A549 (cell line): ENCODE data around the gene VIPAS39. TPM values are rescaled to one million over a fixed set of nuclear protein-coding genes. Genes with fewer than 3 reads are reported as not detected.
"Not testable (repeated sequence)": the region's sequence is repeated elsewhere in the genome, so short reads cannot be mapped to it uniquely, and the experiment has no call there.

ENCODE experiments used
- ATAC-seq, 2 experiments: fragments of 200-7000 bp in 1 of 2; fragments of >200 bp in 1 of 2; cut with Nextera tagmentation in 1 of 2; cut with Tn5 transposase in 1 of 2; 3 replicates each; pipeline versions ENCODE4 v1.8.0 to v1.9.1; 2018 to 2020; ENCODE audit warnings: mild to moderate bottlenecking in 1 of 2, moderate library complexity in 1 of 2
- CTCF ChIA-PET: fragments of 300-600 bp; sonication (Branson Sonifier 250); formaldehyde crosslinking; extraction: SDS; loops from one replicate; lab custom pipeline; 2021; ENCODE audit warnings: antibody characterized with exemption, inconsistent platforms; lab: Yijun Ruan, JAX
- POLR2A ChIA-PET: fragments of 350-600 bp; formaldehyde crosslinking; extraction: SDS; loops from one replicate; lab custom pipeline; 2021; ENCODE audit warnings: antibody characterized with exemption, inconsistent platforms; lab: Yijun Ruan, JAX
- DNase-seq, 2 experiments: peaks; one replicate each; pipeline versions ENCODE4 v3.0.0 to v3.0.0-alpha.2; 2011 to 2016; ENCODE audit warnings: low read depth in 1 of 2, low spot score in 1 of 2
- FAIRE-seq: peaks from 2 replicates; lab custom pipeline; 2011; peaks lifted over from hg19 to GRCh38; lab: Jason Lieb, UNC
- H3K27ac ChIP-seq, 2 experiments: fragments of >200 bp; sonication (Bioruptor Twin); formaldehyde crosslinking; 3 replicates each; pipeline ENCODE4 v1.5.1; 2016 to 2017
- H3K4me1 ChIP-seq: fragments of >200 bp; sonication (Bioruptor Twin); formaldehyde crosslinking; 3 replicates; pipeline ENCODE4 v1.6.1; 2016
- H3K4me2 ChIP-seq: fragments of >200 bp; sonication (Bioruptor Twin); formaldehyde crosslinking; 3 replicates; pipeline ENCODE4 v1.6.1; 2016
- H3K4me3 ChIP-seq: fragments of >200 bp; sonication (Bioruptor Twin); formaldehyde crosslinking; 3 replicates; pipeline ENCODE4 v1.5.1; 2016
- H3K9me3 ChIP-seq: fragments of >200 bp; sonication (Bioruptor Twin); formaldehyde crosslinking; 3 replicates; pipeline ENCODE4 v1.6.1; 2016
- BHLHE40 ChIP-seq: IDR thresholded peaks from 2 replicates; pipeline ENCODE4 v1.6.1; 2012; ENCODE audit warnings: low read depth, low read length, inconsistent platforms
- CBX8 ChIP-seq: fragments of 200-600 bp; sonication (generic); IDR thresholded peaks from 2 replicates; pipeline ENCODE4 v1.6.1; 2016
- CEBPB ChIP-seq, 2 experiments: fragments of >200 bp in 1 of 2; sonication (Bioruptor Twin) in 1 of 2; formaldehyde crosslinking in 1 of 2; IDR thresholded peaks; 2 replicates each; pipeline ENCODE4 v1.6.1; 2012 to 2016
- CHD2 ChIP-seq: fragments of 150-350 bp; IDR thresholded peaks from 2 replicates; pipeline ENCODE4 v1.6.1; 2014; ENCODE audit warnings: low read length; ENCODE audit not compliant: partially characterized antibody
- CHD4 ChIP-seq: fragments of 200-600 bp; sonication (generic); IDR thresholded peaks from 2 replicates; pipeline ENCODE4 v1.6.1; 2016; ENCODE audit warnings: antibody characterized with exemption, mild to moderate bottlenecking, borderline replicate concordance
- EHF ChIP-seq: fragments of 250-450 bp; sonication (Bioruptor Pico); IDR thresholded peaks from 2 replicates; pipeline ENCODE4 v1.5.0; 2020; ENCODE audit warnings: mild to moderate bottlenecking
- FOSB ChIP-seq: fragments of 250-450 bp; sonication (Bioruptor Pico); IDR thresholded peaks from 2 replicates; pipeline ENCODE4 v1.5.0; 2020; ENCODE audit warnings: mild to moderate bottlenecking, moderate library complexity
- FOSL2 ChIP-seq, 2 experiments: fragments of 450-650 bp in 1 of 2; fragments of >200 bp in 1 of 2; sonication (Bioruptor Twin) in 1 of 2; formaldehyde crosslinking; IDR thresholded peaks; 2 replicates each; pipeline versions ENCODE4 v1.5.0 to v1.6.1; 2016 to 2020; ENCODE audit warnings: mild to moderate bottlenecking in 1 of 2, moderate library complexity in 1 of 2
- FOXS1 ChIP-seq: fragments of 250-450 bp; sonication (Bioruptor Pico); IDR thresholded peaks from 2 replicates; pipeline ENCODE4 v1.5.0; 2020; ENCODE audit warnings: mild to moderate bottlenecking, moderate library complexity
- GATA3 ChIP-seq: IDR thresholded peaks from 2 replicates; pipeline ENCODE4 v1.6.1; 2012; ENCODE audit warnings: borderline replicate concordance
- HDAC2 ChIP-seq: fragments of 200-600 bp; sonication (generic); IDR thresholded peaks from 2 replicates; pipeline ENCODE4 v1.6.1; 2016
- HOXB5 ChIP-seq: fragments of 250-450 bp; sonication (Bioruptor Pico); IDR thresholded peaks from 2 replicates; pipeline ENCODE4 v1.5.0; 2020; ENCODE audit warnings: mild to moderate bottlenecking, moderate library complexity
- JUN ChIP-seq, 2 experiments: fragments of >200 bp; sonication (Bioruptor Twin); formaldehyde crosslinking; IDR thresholded peaks; 2 replicates in 1 of 2; 3 replicates in 1 of 2; pipeline ENCODE4 v1.6.1; 2016 to 2017
- KDM5A ChIP-seq: fragments of 200-600 bp; sonication (generic); IDR thresholded peaks from 2 replicates; pipeline ENCODE4 v1.6.1; 2016; ENCODE audit warnings: antibody characterized with exemption, mild to moderate bottlenecking
- MAZ ChIP-seq: fragments of 150-350 bp; IDR thresholded peaks from 2 replicates; pipeline ENCODE4 v1.6.1; 2014; ENCODE audit warnings: antibody characterized with exemption, low read depth, low read length, borderline replicate concordance
- MYC ChIP-seq: IDR thresholded peaks from 2 replicates; pipeline ENCODE4 v1.6.1; 2012; ENCODE audit warnings: mild to moderate bottlenecking, inconsistent platforms, low read length, improper control_type of control experiment, borderline replicate concordance
- POLR2A ChIP-seq: IDR thresholded peaks from 2 replicates; pipeline ENCODE4 v1.6.1; 2012; ENCODE audit warnings: mild to moderate bottlenecking, low read length
- RAD21 ChIP-seq, 2 experiments: fragments of >200 bp in 1 of 2; sonication (Bioruptor Twin) in 1 of 2; formaldehyde crosslinking in 1 of 2; IDR thresholded peaks in 1 of 2; conservative IDR thresholded peaks in 1 of 2; 2 replicates in 1 of 2; 3 replicates in 1 of 2; pipeline ENCODE4 v1.6.1; 2012 to 2018; ENCODE audit warnings: inconsistent platforms in 1 of 2
- RARB ChIP-seq: fragments of 250-450 bp; sonication (Bioruptor Pico); IDR thresholded peaks from 2 replicates; pipeline ENCODE4 v1.8.0; 2021; ENCODE audit warnings: mild to moderate bottlenecking, moderate library complexity
- RNF2 ChIP-seq: fragments of 200-600 bp; sonication (generic); IDR thresholded peaks from 2 replicates; pipeline ENCODE4 v1.6.1; 2016; ENCODE audit warnings: low read depth, mild to moderate bottlenecking, antibody characterized with exemption, moderate library complexity, borderline replicate concordance
- SMC3 ChIP-seq: fragments of >200 bp; sonication (Bioruptor Twin); formaldehyde crosslinking; IDR thresholded peaks from 3 replicates; pipeline ENCODE4 v1.6.1; 2018; ENCODE audit warnings: inconsistent platforms
- TP53 ChIP-seq: fragments of 250-450 bp; sonication (Bioruptor Pico); IDR thresholded peaks from 2 replicates; pipeline ENCODE4 v1.5.0; 2021; ENCODE audit warnings: mild to moderate bottlenecking, moderate library complexity
- ZNF302 ChIP-seq: fragments of 250-450 bp; sonication (Bioruptor Pico); IDR thresholded peaks from 2 replicates; pipeline ENCODE4 v1.9.0; 2021; ENCODE audit warnings: inconsistent platforms, mild to moderate bottlenecking, moderate library complexity
- whole genome bisulfite sequencing: methylation state at CpG from one replicate; pipeline ENCODE4 v1.1.6; 2017; ENCODE audit errors: missing lambda C conversion rate; 5-methylcytosine and 5-hydroxymethylcytosine counted together
- polyA plus RNA-seq, 4 experiments: library from polyadenylated mRNA; depleted of rRNA in 3 of 4; stranded (reverse); fragments of >200 nt; fragmentation: RNase III in 1 of 4; extraction: RNeasy Plus Mini Kit Qiagen cat#74134 plus additional on column Dnase treatment in 1 of 4; gene quantifications; 2 replicates in 3 of 4; 3 replicates in 1 of 4; pipeline ENCODE4 v1.2.3, GENCODE V29; 2011 to 2017
- TF ChIP-seq, protein P1 (sequence below): fragments of 450-650 bp; IDR thresholded peaks from 2 replicates; pipeline ENCODE4 v1.6.1; 2014; ENCODE audit warnings: antibody characterized with exemption
- TF ChIP-seq, protein P2 (sequence below): IDR thresholded peaks from 2 replicates; pipeline ENCODE4 v1.6.1; 2012
- TF ChIP-seq, protein P3 (sequence below): IDR thresholded peaks from 2 replicates; pipeline ENCODE4 v1.6.1; 2012
- TF ChIP-seq, protein P4 (sequence below): fragments of >200 bp; sonication (Bioruptor Twin); formaldehyde crosslinking; IDR thresholded peaks from 2 replicates; pipeline ENCODE4 v1.6.1; 2016
- TF ChIP-seq, protein P5 (sequence below): fragments of 250-450 bp; sonication (Bioruptor Pico); IDR thresholded peaks from 2 replicates; pipeline ENCODE4 v1.5.0; 2021; ENCODE audit warnings: mild to moderate bottlenecking, moderate library complexity, borderline replicate concordance

The VIPAS39 gene
- polyA plus RNA-seq, 2 of the 4 experiments (the other 2 are of a cell fraction): 14.9 to 35.8 TPM

DNA sequence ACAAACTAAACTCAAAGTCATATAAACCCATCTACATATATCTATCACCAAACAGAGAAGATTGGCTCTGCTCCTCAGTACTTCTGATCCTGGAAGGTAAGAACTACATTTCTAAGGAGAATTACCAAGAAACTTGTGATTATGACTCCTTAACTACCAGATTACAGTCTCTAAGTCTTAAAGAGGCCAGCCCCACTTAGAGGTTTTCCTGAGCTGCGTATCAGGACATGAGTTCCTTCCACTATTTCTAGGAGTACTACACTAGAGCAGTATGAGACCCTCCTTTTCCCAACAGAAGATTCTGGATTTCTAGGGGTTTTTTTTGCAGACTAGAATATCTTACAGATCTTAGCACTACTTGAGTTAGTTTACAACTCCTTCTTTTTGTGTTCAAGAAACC lies 34.0 kb downstream of the VIPAS39 start, which contains the start of gene NOXRED1 (continued):
- TF ChIP-seq, protein P1, sequence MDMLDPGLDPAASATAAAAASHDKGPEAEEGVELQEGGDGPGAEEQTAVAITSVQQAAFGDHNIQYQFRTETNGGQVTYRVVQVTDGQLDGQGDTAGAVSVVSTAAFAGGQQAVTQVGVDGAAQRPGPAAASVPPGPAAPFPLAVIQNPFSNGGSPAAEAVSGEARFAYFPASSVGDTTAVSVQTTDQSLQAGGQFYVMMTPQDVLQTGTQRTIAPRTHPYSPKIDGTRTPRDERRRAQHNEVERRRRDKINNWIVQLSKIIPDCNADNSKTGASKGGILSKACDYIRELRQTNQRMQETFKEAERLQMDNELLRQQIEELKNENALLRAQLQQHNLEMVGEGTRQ: no peak
- TF ChIP-seq, protein P2, sequence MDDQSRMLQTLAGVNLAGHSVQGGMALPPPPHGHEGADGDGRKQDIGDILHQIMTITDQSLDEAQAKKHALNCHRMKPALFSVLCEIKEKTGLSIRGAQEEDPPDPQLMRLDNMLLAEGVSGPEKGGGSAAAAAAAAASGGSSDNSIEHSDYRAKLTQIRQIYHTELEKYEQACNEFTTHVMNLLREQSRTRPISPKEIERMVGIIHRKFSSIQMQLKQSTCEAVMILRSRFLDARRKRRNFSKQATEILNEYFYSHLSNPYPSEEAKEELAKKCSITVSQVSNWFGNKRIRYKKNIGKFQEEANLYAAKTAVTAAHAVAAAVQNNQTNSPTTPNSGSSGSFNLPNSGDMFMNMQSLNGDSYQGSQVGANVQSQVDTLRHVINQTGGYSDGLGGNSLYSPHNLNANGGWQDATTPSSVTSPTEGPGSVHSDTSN: no peak
- no peak for TF ChIP-seq HOXB5 (CRISPR knock-in tag)
- TF ChIP-seq JUN (IDR thresholded peaks at IDR 0.05): no peak

DNA sequence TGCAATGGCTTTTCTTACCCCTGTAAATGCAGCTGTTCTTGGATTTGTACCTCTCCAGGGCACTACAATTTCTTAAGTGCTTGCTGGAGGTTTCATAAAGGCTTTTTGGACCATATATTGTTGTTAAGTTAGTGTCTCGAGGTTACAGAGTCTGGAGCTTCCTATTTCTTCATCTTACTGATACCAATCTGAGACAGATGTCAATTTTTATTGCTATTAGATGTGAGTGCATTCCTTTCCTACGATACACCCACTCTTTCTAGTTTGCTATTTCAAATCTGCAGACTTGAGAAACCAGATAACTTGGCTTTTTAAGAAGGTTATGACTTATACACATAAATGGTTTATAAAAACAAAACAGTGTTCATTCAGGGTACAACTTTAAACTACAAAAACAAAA lies 36.2 kb downstream of the VIPAS39 start:
- ATAC-seq (no peak), DNase-seq (no peak), FAIRE-seq (no peak)
- H3K4me2 ChIP-seq: no peak overlapping the region
- no peaks in the 10 kb centered on the region for H3K4me1 ChIP-seq
- POLR2A ChIA-PET: no interaction called here
- H3K9me3 ChIP-seq: peaks cover 13% of the 10 kb centered on the region; the same call in 1 of the 3 replicates
- H3K27ac ChIP-seq: no peak overlapping the region
- TF ChIP-seq KDM5A (no peak), CHD4 (no peak), CHD2 (no peak), GATA3 (no peak), MYC (no peak), FOXS1 (no peak), RAD21 (conservative IDR thresholded peaks at IDR 0.05 in 1 of 2, IDR thresholded peaks at IDR 0.05 in 1 of 2) (no peak), FOSB (no peak), RNF2 (no peak)
- TF ChIP-seq, protein P2: no peak
- CTCF ChIA-PET: no interaction called here
- H3K4me3 ChIP-seq: no peak overlapping the region
- 73% methylated on average over 2 of the region's 2 CpGs for WGBS

DNA sequence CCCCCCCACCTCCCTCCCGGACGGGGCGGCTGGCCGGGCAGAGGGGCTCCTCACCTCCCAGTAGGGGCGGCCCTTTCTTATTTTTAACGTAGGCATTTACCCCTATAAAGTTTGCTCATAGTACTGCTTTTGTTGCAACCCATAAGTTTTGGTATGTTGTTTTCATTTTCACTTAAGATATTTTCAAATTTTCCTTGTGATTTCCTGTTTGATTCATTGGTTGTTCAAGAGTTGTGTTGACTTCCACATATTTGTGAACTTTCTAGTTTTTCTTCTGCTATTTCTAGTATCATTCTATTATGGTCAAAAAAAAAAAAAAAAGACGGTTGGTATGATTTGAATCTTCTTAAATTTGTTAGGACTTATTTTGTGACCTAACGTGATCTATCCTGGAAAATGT lies 40.6 kb downstream of the VIPAS39 start:
- H3K4me2 ChIP-seq: no peak overlapping the region
- POLR2A ChIA-PET: no interaction called here

DNA sequence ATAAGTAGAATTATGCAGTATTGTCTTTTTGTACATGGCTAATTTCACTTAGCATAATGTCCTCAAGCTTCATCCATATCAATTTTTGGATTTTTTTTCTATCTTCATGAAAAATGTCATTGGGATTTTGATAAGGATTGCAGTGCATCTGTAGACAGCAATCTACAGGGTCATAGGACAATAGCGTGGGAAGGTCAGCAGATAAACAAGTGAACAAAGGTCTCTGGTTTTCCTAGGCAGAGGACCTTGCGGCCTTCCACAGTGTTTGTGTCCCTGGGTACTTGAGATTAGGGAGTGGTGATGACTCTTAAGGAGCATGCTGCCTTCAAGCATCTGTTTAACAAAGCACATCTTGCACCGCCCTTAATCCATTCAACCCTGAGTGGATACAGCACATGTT lies 41.3 kb downstream of the VIPAS39 start:
- H3K9me3 ChIP-seq: peaks cover 13% of the 10 kb centered on the region; the same call in 1 of the 3 replicates
- DNase-seq, H3K4me1 ChIP-seq, FAIRE-seq, H3K4me3 ChIP-seq, POLR2A ChIA-PET, CTCF ChIA-PET, H3K27ac ChIP-seq, ATAC-seq, H3K4me2 ChIP-seq: not testable (repeated sequence)
- 100% methylated on average over 2 of the region's 3 CpGs for WGBS

More for the DNA sequence above, 40.6 kb downstream of the VIPAS39 start:
- Histone ChIP-seq H3K4me1 (no peaks in the 10 kb centered on the region), H3K4me3 (no peak overlapping the region), H3K27ac (no peak overlapping the region), H3K9me3 (peaks cover 13% of the 10 kb centered on the region; the same call in 1 of the 3 replicates)
- DNase-seq (no peak), FAIRE-seq (no peak)
- WGBS: 84% methylated on average over 8 of the region's 8 CpGs
- TF ChIP-seq, protein P3, sequence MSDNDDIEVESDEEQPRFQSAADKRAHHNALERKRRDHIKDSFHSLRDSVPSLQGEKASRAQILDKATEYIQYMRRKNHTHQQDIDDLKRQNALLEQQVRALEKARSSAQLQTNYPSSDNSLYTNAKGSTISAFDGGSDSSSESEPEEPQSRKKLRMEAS: no peak
- no peak for TF ChIP-seq FOXS1
- TF ChIP-seq FOSL2 (IDR thresholded peaks at IDR 0.05): no peak
- no peak for TF ChIP-seq FOSL2 (CRISPR knock-in tag; IDR thresholded peaks at IDR 0.05)
- no peak for TF ChIP-seq TP53 (CRISPR knock-in tag)
- no peak for TF ChIP-seq RARB (CRISPR knock-in tag)
- TF ChIP-seq CEBPB (IDR thresholded peaks at IDR 0.05): no peak
- TF ChIP-seq MAZ: no peak
- no peak for TF ChIP-seq GATA3
- no peak for TF ChIP-seq CHD2
- no peak for TF ChIP-seq BHLHE40
- TF ChIP-seq, protein P4, sequence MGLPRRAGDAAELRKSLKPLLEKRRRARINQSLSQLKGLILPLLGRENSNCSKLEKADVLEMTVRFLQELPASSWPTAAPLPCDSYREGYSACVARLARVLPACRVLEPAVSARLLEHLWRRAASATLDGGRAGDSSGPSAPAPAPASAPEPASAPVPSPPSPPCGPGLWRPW: no peak
- no peak for TF ChIP-seq EHF
- TF ChIP-seq CBX8: no peak
- TF ChIP-seq HDAC2: no peak
- no peak for TF ChIP-seq ZNF302 (CRISPR knock-in tag)
- TF ChIP-seq, protein P5, sequence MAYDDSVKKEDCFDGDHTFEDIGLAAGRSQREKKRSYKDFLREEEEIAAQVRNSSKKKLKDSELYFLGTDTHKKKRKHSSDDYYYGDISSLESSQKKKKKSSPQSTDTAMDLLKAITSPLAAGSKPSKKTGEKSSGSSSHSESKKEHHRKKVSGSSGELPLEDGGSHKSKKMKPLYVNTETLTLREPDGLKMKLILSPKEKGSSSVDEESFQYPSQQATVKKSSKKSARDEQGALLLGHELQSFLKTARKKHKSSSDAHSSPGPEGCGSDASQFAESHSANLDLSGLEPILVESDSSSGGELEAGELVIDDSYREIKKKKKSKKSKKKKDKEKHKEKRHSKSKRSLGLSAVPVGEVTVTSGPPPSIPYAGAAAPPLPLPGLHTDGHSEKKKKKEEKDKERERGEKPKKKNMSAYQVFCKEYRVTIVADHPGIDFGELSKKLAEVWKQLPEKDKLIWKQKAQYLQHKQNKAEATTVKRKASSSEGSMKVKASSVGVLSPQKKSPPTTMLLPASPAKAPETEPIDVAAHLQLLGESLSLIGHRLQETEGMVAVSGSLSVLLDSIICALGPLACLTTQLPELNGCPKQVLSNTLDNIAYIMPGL (CRISPR knock-in tag): no peak
- TF ChIP-seq POLR2A: no peak
- TF ChIP-seq SMC3: no peak
- no peak for TF ChIP-seq KDM5A
- TF ChIP-seq, all 56 proteins: peak for 0
- CTCF ChIA-PET: no interaction called here
- no peak for ATAC-seq
